ENCODE data around the gene SAMMSON.

DNA sequence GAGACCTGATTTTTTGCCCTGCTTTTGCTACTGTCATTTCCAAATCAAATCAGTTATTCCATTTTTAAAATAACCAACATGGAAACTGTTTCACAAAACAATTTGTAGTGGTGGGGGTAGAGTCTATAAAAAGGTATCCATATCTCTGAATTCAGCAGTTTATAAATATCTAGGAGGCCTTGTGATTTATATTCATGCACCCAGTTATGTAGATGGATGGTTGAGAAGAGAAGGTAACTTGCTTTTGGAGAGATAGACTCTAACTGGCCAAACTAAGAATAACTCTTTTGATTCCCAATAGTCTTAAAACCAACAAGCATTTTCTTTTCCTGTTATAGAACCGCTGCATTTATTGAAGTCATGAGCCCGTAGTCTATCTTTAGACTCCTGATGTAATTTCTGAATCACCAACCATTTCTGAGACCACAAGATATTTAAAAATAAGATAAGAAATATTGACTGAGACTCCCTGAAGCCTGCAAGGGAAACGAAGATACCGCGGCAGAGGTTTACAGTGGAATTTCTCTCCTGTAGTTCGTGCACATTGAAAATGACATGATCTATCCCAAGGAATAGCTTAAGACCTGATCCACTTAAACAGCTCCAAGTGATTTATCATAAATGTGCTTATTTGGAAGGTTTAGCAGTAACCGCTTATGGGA, 68.5 kb downstream of the SAMMSON start:
- TF ChIP-seq, protein P1, sequence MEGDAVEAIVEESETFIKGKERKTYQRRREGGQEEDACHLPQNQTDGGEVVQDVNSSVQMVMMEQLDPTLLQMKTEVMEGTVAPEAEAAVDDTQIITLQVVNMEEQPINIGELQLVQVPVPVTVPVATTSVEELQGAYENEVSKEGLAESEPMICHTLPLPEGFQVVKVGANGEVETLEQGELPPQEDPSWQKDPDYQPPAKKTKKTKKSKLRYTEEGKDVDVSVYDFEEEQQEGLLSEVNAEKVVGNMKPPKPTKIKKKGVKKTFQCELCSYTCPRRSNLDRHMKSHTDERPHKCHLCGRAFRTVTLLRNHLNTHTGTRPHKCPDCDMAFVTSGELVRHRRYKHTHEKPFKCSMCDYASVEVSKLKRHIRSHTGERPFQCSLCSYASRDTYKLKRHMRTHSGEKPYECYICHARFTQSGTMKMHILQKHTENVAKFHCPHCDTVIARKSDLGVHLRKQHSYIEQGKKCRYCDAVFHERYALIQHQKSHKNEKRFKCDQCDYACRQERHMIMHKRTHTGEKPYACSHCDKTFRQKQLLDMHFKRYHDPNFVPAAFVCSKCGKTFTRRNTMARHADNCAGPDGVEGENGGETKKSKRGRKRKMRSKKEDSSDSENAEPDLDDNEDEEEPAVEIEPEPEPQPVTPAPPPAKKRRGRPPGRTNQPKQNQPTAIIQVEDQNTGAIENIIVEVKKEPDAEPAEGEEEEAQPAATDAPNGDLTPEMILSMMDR (conservative IDR thresholded peaks at IDR 0.05 in 1 of 2, IDR thresholded peaks at IDR 0.05 in 1 of 2; ENCODE audit: low read depth in 1 of 2, low read length in 2 of 2), result no peak
- no peak for TF ChIP-seq EZH2 (IDR thresholded peaks at IDR 0.05; ENCODE audit: low read length, missing control alignments)

Measured in fibroblast of lung (primary cell).